T1000 (cell line): Measurements from ENCODE around the gene AKAP4.
A peak's percentile ranks its signal among the peaks of the same experiment; 100 is the strongest.

ENCODE experiments used
- DNase-seq: peaks from one replicate; lab custom pipeline; 2025; ENCODE audit warnings: mixed read lengths; lab: John Stamatoyannopoulos, UW

The AKAP4 gene

GRCh38 chrX:50200907-50201306 is at the start of gene AKAP4:
Gene AKAP4, minus strand, starts transcription at chrX:50201007. Its CDS starts 118 bp downstream, at chrX:50200889.
- DNase-seq: no peak

GRCh38 chrX:50211510-50211909 is 10.7 kb upstream of the AKAP4 start:
- DNase-seq: no peak

- no peak for DNase-seq
These were observed 5.9 kb upstream of the AKAP4 start for GRCh38 chrX:50206753-50207152.

- peak; percentile 41 for DNase-seq
These were observed 3.6 kb upstream of the AKAP4 start, which contains the start of gene CCNB3 for GRCh38 chrX:50204364-50204899. Gene CCNB3, plus strand, starts transcription at chrX:50204765. Its CDS starts 80,399 bp downstream, at chrX:50285164.

GRCh38 chrX:50202539-50202938 is 1.7 kb upstream of the AKAP4 start:
- DNase-seq: no peak

- DNase-seq: no peak
These were observed 2.5 kb downstream of the AKAP4 start for GRCh38 chrX:50198348-50198747.

- DNase-seq: no peak
These were observed 11.8 kb downstream of the AKAP4 start for GRCh38 chrX:50188859-50189600.

GRCh38 chrX:50183891-50184290 is 16.9 kb downstream of the AKAP4 start:
- DNase-seq: no peak

- no peak for DNase-seq
These were observed 20.5 kb downstream of the AKAP4 start for GRCh38 chrX:50180073-50180940.

GRCh38 chrX:50169717-50170116 is 31.1 kb downstream of the AKAP4 start:
- no peak for DNase-seq

GRCh38 chrX:50168241-50168687 is 32.5 kb downstream of the AKAP4 start:
- no peak for DNase-seq

GRCh38 chrX:50167366-50167765 is 33.4 kb downstream of the AKAP4 start:
- DNase-seq: no peak

GRCh38 chrX:50165727-50166126 is 35.1 kb downstream of the AKAP4 start:
- no peak for DNase-seq

- DNase-seq: no peak
These were observed 39.7 kb downstream of the AKAP4 start for GRCh38 chrX:50161127-50161526.

- DNase-seq: no peak
These were observed 42.2 kb downstream of the AKAP4 start for GRCh38 chrX:50158593-50158992.

GRCh38 chrX:50157545-50158135 is 43.2 kb downstream of the AKAP4 start:
- no peak for DNase-seq

GRCh38 chrX:50154429-50154828 is 46.4 kb downstream of the AKAP4 start:
- no peak for DNase-seq

- DNase-seq: no peak
These were observed 48.4 kb downstream of the AKAP4 start for GRCh38 chrX:50152456-50152855.

- DNase-seq: no peak
These were observed 52.8 kb downstream of the AKAP4 start for GRCh38 chrX:50147972-50148371.
